Stomach (tissue), 9 donors: ENCODE results near the gene PTH2R. TPM values are rescaled to one million over a fixed set of nuclear protein-coding genes. Genes with fewer than 3 reads are reported as not detected.

Experiments used
- DNase-seq, 2 donors: peaks; one replicate each; pipeline versions ENCODE4 v3.0.0 to v3.0.0-alpha.2; 2013 to 2019
- H3K27ac ChIP-seq, 5 donors: fragments of 200-600 bp in 4 of 5; sonication (generic) in 4 of 5; one replicate each; pipeline ENCODE4 v1.5.1; 2013 to 2019; ENCODE audit warnings: mild to moderate bottlenecking in 1 of 5, moderate library complexity in 1 of 5
- H3K27me3 ChIP-seq, 3 donors: fragments of 200-600 bp; sonication (generic); one replicate each; pipeline ENCODE4 v1.5.1; 2017 to 2019; ENCODE audit warnings: mixed run types in 1 of 3
- H3K36me3 ChIP-seq, 4 donors: fragments of 200-600 bp; sonication (generic); 1 replicate in 3 of 4; 2 replicates in 1 of 4; pipeline ENCODE4 v1.5.1; 2016 to 2019
- H3K4me1 ChIP-seq, 4 donors: fragments of 200-600 bp; sonication (generic); one replicate each; pipeline ENCODE4 v1.5.1; 2016 to 2019
- H3K4me3 ChIP-seq, 4 donors: fragments of 200-600 bp; sonication (generic) in 3 of 4; one replicate each; pipeline ENCODE4 v1.5.1; 2016 to 2019; ENCODE audit warnings: mild to moderate bottlenecking in 1 of 4
- H3K9me3 ChIP-seq, 4 donors: fragments of 200-600 bp; sonication (generic); one replicate each; pipeline ENCODE4 v1.5.1; 2016 to 2019
- CTCF ChIP-seq, 7 experiments: fragments of 450-650 bp in 4 of 7; fragments of 200-600 bp in 3 of 7; sonication (generic) in 3 of 7; IDR thresholded peaks; one replicate each; pipeline ENCODE4 v1.5.1; 2016 to 2019; ENCODE audit warnings: antibody characterized with exemption in 7 of 7, control low read depth in 2 of 7, mild to moderate bottlenecking in 1 of 7
- EP300 ChIP-seq: sonication (generic); formaldehyde crosslinking; IDR thresholded peaks from one replicate; pipeline ENCODE4 v1.6.1; 2017; ENCODE audit warnings: antibody characterized with exemption
- POLR2A ChIP-seq, 4 donors: fragments of 450-650 bp; IDR thresholded peaks; one replicate each; pipeline ENCODE4 v1.6.1; 2016; ENCODE audit warnings: antibody characterized with exemption in 4 of 4, control low read depth in 2 of 4, mild to moderate bottlenecking in 1 of 4, moderate library complexity in 1 of 4
- POLR2AphosphoS5 ChIP-seq, 3 donors: sonication (generic); formaldehyde crosslinking; IDR thresholded peaks; one replicate each; pipeline ENCODE4 v1.6.1; 2016; ENCODE audit warnings: antibody characterized with exemption in 3 of 3
- WGBS, 5 donors: extraction: QIAGEN DNeasy Blood & Tissue Kit in 3 of 5; methylation state at CpG; one replicate each; pipeline versions ENCODE4 v1.1.5 to v1.1.7; 2013 to 2018; 5-methylcytosine and 5-hydroxymethylcytosine counted together
- intact Hi-C: fragments of 100-400 bp; cut with DNase I; formaldehyde crosslinking; loops from one replicate; pipeline ENCODE4 v1.15.1; 2023; ENCODE audit warnings: low total_unique reads
- polyA plus RNA-seq, 3 donors: library from polyadenylated mRNA; stranded (reverse); fragments of 200-250 nt; gene quantifications; one replicate each; pipeline ENCODE4 v1.2.3, GENCODE V29; 2013
- total RNA-seq, 5 donors: library from RNA; depleted of rRNA; stranded (reverse); fragments of >200 nt; gene quantifications; one replicate each; pipeline versions ENCODE4 v1.1.0 to v1.2.3, GENCODE V29; 2014 to 2016
- donor health status: healthy with polysubstance abuse.
- donor health status: Bipolar disorder and iron deficiency.
- donor health status: healthy.

The PTH2R gene
- total and polyA plus RNA-seq, 8 donors: 0.05 to 0.55 TPM; not detected in 6

GRCh38 chr2:208541461-208541988 is 134.9 kb downstream of the PTH2R start:
- no peak for DNase-seq
- peaks cover 0 to 8% (median 0%) of the 10 kb centered on the region in 4 donors for H3K4me1 ChIP-seq
- intact Hi-C loops: no loop called here
- no peak overlapping the region for H3K27ac ChIP-seq
- H3K4me3 ChIP-seq: no peak overlapping the region
- WGBS, 5 donors: 74 to 92% (median 90%) methylated on average over 3 of the region's 3 CpGs
- TF ChIP-seq CTCF (IDR thresholded peaks at IDR 0.05) (no peak), POLR2A (IDR thresholded peaks at IDR 0.05) (no peak), EP300 (no peak), POLR2AphosphoS5 (IDR thresholded peaks at IDR 0.05) (no peak)
- peaks cover 0 to 5% (median 0%) of the 10 kb centered on the region in 3 donors for H3K27me3 ChIP-seq
- no peaks in the 10 kb centered on the region for H3K36me3 ChIP-seq
- H3K9me3 ChIP-seq: peaks cover 0 to 4% (median 3%) of the 10 kb centered on the region in 4 donors

- Histone ChIP-seq H3K4me3 (no peak overlapping the region), H3K4me1 (peaks cover 0 to 8% (median 0%) of the 10 kb centered on the region in 4 donors), H3K9me3 (no peaks in the 10 kb centered on the region), H3K36me3 (no peaks in the 10 kb centered on the region), H3K27ac (no peak overlapping the region), H3K27me3 (peaks cover 0 to 5% (median 0%) of the 10 kb centered on the region in 3 donors)
- intact Hi-C loops: no loop called here
- TF ChIP-seq POLR2A (IDR thresholded peaks at IDR 0.05) (no peak), POLR2AphosphoS5 (IDR thresholded peaks at IDR 0.05) (no peak), EP300 (no peak), CTCF (IDR thresholded peaks at IDR 0.05) (no peak)
- no peak for DNase-seq
- WGBS, 5 donors: 35 to 45% (median 43%) methylated on average over 3 of the region's 3 CpGs
Measured at GRCh38 chr2:208541989-208542464, 135.4 kb downstream of the PTH2R start.

- no peak for DNase-seq
- 60 to 92% (median 67%) methylated on average over 1 of the region's 1 CpG for WGBS, 5 donors
- TF ChIP-seq POLR2A (IDR thresholded peaks at IDR 0.05) (no peak), EP300 (no peak), CTCF (IDR thresholded peaks at IDR 0.05) (no peak), POLR2AphosphoS5 (IDR thresholded peaks at IDR 0.05) (no peak)
- Histone ChIP-seq H3K36me3 (no peaks in the 10 kb centered on the region), H3K27me3 (peaks cover 0 to 5% (median 0%) of the 10 kb centered on the region in 3 donors), H3K4me1 (peaks cover 0 to 8% (median 0%) of the 10 kb centered on the region in 4 donors), H3K27ac (no peak overlapping the region), H3K9me3 (no peaks in the 10 kb centered on the region), H3K4me3 (no peak overlapping the region)
- intact Hi-C loops: no loop called here
Measured at GRCh38 chr2:208542465-208543041, 136.0 kb downstream of the PTH2R start.

Other genes with a start within 250 kb of the PTH2R start
- gene CRYGA, start 243.2 kb upstream of the PTH2R start, total RNA-seq: not detected
- gene CRYGA, start 243.2 kb upstream of the PTH2R start, polyA plus RNA-seq: not detected
- gene C2orf80, start 216.8 kb upstream of the PTH2R start, total RNA-seq: not detected
- not detected for gene C2orf80, start 216.8 kb upstream of the PTH2R start, polyA plus RNA-seq
- gene IDH1, start 151.7 kb upstream of the PTH2R start, total RNA-seq: 100 to 1,000 TPM in 2 of 5 donors, 10 to 100 TPM in 3; 18.1 to 106 (median 100.0) TPM
- 10 to 100 TPM; 47.9 to 76.0 (median 70.9) TPM for gene IDH1, start 151.7 kb upstream of the PTH2R start, polyA plus RNA-seq
- 10 to 100 TPM; 14.0 to 42.8 (median 32.6) TPM for gene PIKFYVE, start 140.5 kb upstream of the PTH2R start, total RNA-seq
- 1 to 10 TPM; 3.0 to 4.5 (median 3.7) TPM for gene PIKFYVE, start 140.5 kb upstream of the PTH2R start, polyA plus RNA-seq